HG03135 (cell line): Measurements from ENCODE around the gene MAP3K20.
"Not testable (repeated sequence)": the region's sequence is repeated elsewhere in the genome, so short reads cannot be mapped to it uniquely, and the experiment has no call there.

ENCODE experiments used
- ATAC-seq: cut with Tn5 transposase; IDR thresholded peaks from one replicate; pipeline ENCODE4 v1.9.1; 2021; ENCODE audit warnings: mild to moderate bottlenecking, moderate library complexity; ENCODE audit not compliant: unreplicated experiment

Gene MAP3K20

DNA sequence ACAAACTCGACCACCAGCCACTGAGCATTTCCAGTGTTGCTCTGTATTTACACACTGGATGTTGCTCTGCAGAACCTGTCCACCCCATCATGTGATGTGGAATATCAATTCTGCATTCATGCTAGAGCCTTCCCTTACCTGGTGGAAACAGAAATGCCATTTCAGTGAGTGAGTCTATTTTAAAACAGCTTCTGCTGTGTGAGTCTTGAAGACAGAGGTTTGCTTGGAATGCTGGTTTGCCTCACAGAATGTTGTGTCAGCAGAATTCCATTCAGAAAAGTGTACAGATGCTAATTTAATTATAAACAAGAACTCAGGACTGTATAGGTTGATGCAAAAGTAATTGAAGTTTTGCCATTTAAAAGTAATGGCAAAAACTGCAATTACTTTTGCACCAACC lies 118.3 kb downstream of the MAP3K20 start:
- no peak for ATAC-seq

GRCh38 chr2:173195100-173195499 lies 119.5 kb downstream of the MAP3K20 start:
- no peak for ATAC-seq

DNA sequence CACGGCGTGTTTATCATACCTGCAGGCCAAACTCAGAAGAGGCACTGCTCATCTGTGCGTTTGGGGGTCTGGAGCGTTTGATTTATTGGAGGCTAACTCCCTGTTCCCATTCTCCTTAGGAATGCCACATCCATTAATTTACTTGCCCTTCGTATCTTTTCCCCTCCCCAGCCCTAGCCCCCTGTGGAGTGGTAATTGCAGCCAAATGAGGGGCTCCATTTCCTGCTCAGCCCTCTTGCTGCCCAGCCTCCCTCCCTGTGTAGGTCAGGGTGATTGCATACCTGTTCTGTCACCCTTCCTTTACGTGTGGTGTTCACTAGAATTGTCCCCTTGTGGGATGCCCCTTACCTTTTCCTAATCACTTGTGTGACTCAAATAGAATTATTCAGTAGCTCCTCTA lies 120.4 kb downstream of the MAP3K20 start:
- no peak for ATAC-seq

DNA sequence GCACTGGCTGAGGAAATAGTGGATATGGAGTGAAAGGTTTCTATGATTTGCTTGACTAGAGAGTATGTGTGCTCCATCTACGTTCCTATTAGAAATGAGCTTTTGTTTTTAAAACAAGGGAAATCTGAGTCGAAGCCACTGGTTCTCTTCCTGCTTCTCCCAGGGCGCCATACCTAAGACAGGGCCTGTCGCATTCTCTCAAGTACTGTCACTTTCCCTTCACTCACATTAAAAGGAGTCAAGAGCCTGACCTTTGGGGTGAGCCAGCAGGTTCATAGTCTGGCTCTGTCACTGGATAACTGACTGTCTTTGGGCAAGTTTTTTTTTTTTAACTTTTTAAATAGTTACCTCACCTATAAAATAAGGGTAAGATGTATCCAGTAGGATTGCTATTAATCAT lies 121.0 kb downstream of the MAP3K20 start:
- ATAC-seq, result no peak

- no peak for ATAC-seq
Measured at GRCh38 chr2:173198327-173198726, 122.7 kb downstream of the MAP3K20 start.

DNA sequence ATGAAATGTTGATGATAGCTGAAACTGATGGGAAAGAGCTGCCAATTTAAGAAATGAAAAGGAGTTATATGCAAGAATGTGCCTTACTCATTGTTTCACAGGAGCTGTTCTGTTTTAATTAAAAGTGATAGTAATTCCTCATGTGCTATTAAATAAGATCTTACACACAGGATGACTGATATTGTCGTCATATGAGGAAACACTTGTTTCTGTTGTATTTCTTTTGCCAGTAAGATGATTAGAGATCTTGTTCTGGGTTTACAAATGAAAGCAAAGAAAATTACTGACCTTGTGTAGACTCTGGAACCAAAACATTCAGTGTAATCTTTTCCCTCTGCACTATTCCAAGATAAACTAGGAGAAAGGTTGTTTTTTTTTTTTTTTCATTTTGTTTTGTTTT lies 123.6 kb downstream of the MAP3K20 start:
- no peak for ATAC-seq

- no peak for ATAC-seq
Measured at GRCh38 chr2:173202570-173202969, 126.9 kb downstream of the MAP3K20 start.

GRCh38 chr2:173204316-173204715 lies 128.7 kb downstream of the MAP3K20 start:
- ATAC-seq, result no peak

DNA sequence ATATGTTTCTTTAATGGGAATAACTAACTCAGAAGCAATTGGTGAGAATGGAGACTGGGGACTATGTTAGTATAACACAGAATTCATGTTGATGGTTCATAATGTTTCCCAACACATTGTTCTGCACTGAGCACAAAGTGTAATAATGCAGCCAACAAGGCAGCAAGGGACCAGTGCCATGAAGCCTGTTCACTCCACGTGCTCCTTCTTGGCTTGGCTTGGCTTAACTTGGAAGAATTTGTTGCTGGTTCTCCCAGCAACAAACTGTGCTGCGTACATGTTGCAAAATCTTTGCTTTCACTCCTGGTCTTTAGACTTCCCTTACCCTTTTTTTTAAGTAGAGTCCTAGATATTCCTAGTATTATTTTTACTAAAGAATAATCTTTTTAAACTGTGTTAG lies 129.7 kb downstream of the MAP3K20 start:
- no peak for ATAC-seq

- ATAC-seq, result not testable (repeated sequence)
Measured at GRCh38 chr2:173207124-173207523, 131.5 kb downstream of the MAP3K20 start.

- ATAC-seq, result no peak
Measured at GRCh38 chr2:173210270-173211196, 134.9 kb downstream of the MAP3K20 start.

GRCh38 chr2:173213181-173213580 lies 137.5 kb downstream of the MAP3K20 start:
- ATAC-seq, result no peak

- ATAC-seq, result no peak
Measured at GRCh38 chr2:173214213-173214612, 138.6 kb downstream of the MAP3K20 start.

GRCh38 chr2:173215316-173215715 lies 139.7 kb downstream of the MAP3K20 start:
- no peak for ATAC-seq

GRCh38 chr2:173216051-173216450 lies 140.4 kb downstream of the MAP3K20 start:
- no peak for ATAC-seq

GRCh38 chr2:173216668-173217067 lies 141.0 kb downstream of the MAP3K20 start:
- no peak for ATAC-seq

- no peak for ATAC-seq
Measured at GRCh38 chr2:173217116-173217840, 141.6 kb downstream of the MAP3K20 start.

DNA sequence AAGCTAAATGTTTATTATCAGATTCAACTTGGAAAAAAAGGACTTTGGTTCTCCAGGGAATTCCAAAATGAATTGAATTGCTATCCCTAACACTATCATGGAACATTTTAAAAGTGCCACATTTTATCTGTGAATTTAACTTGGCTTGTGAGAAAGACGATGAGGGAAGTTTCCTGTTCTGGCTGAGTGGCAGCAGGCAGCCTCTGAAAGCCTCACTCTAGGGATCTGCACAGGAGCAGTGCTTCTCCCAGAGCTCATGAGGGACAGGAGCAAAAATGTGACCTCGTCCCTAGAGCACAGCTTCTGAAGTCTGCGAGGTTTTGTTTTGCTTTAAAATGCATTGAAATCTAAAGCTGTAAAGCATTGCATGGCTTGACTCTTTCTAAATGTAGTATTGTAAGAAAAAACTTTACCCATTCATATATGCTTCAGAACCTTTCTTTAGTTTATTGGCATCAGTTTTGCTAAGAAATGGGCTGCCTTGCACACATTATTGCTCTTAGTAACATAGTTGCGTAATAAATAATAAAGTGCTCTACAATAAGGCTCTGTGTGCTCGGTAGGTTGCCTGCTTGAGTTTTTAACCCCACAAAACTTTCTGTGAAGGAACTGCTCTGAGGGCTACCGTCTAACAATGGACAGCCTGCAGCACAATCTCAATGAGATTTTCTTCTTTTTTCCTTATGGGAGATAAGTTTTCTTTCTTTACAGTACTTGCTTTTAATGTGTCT lies 142.8 kb downstream of the MAP3K20 start:
- no peak for ATAC-seq

DNA sequence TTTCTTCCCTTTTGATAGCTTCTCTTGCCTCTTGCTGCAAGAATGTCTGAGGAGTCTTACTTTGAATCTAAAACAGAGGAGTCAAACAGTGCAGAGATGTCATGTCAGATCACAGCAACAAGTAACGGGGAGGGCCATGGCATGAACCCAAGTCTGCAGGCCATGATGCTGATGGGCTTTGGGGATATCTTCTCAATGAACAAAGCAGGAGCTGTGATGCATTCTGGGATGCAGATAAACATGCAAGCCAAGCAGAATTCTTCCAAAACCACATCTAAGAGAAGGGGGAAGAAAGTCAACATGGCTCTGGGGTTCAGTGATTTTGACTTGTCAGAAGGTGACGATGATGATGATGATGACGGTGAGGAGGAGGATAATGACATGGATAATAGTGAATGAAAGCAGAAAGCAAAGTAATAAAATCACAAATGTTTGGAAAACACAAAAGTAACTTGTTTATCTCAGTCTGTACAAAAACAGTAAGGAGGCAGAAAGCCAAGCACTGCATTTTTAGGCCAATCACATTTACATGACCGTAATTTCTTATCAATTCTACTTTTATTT lies 145.6 kb downstream of the MAP3K20 start:
- ATAC-seq, result no peak

- ATAC-seq, result no peak
Measured at GRCh38 chr2:173221937-173222594, 146.4 kb downstream of the MAP3K20 start.

DNA sequence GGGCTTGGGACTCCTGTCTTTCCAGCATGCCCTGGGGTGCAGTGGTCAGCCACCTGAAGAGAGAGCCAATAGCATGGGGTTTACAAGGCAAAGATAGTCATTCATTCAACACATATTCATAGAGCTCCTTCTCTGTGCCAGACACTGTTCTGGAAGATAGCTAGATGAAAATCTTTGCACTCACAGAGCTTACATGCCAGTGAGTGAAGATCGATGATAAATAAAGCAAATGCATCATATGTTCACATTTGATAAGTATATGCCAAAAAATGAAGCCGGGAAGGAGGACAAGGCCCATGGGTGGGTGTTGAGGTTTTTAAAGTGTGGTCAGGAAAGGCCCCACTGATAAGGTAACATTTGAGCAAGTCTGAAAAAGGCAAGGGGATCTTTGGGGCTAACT lies 148.2 kb downstream of the MAP3K20 start:
- no peak for ATAC-seq
